HG03432 (cell line): ENCODE measurements around the gene RHO.
A peak's percentile ranks its signal among the peaks of the same experiment; 100 is the strongest.
"Not testable (repeated sequence)": the region's sequence is repeated elsewhere in the genome, so short reads cannot be mapped to it uniquely, and the experiment has no call there.

Experiments
- ATAC-seq: cut with Tn5 transposase; IDR thresholded peaks from one replicate; pipeline ENCODE4 v1.9.1; 2021; ENCODE audit warnings: mild to moderate bottlenecking, moderate library complexity; ENCODE audit not compliant: unreplicated experiment

The RHO gene

GRCh38 chr3:129528589-129529100, at the start of gene RHO:
RHO (plus strand) TSS chr3:129528639; CDS start chr3:129528734, 95 bp downstream.
- ATAC-seq, result no peak

- ATAC-seq, result not testable (repeated sequence)
Measured at GRCh38 chr3:129481225-129481765, 47.1 kb upstream of the RHO start.

GRCh38 chr3:129481766-129482332, 46.6 kb upstream of the RHO start:
- ATAC-seq, result no peak

- ATAC-seq, result no peak
Measured at GRCh38 chr3:129482721-129483120, 45.7 kb upstream of the RHO start.

- no peak for ATAC-seq
Measured at GRCh38 chr3:129483870-129484269, 44.6 kb upstream of the RHO start.

- not testable (repeated sequence) for ATAC-seq
Measured at GRCh38 chr3:129485146-129485545, 43.3 kb upstream of the RHO start.

GRCh38 chr3:129485721-129486663, 42.4 kb upstream of the RHO start:
- ATAC-seq, result no peak

GRCh38 chr3:129486664-129487035, 41.8 kb upstream of the RHO start:
- ATAC-seq, result no peak

GRCh38 chr3:129487183-129487867, 41.1 kb upstream of the RHO start:
- ATAC-seq, result no peak

- ATAC-seq, result not testable (repeated sequence)
Measured at GRCh38 chr3:129487868-129488335, 40.5 kb upstream of the RHO start.

- ATAC-seq, result not testable (repeated sequence)
Measured at GRCh38 chr3:129489258-129489657, 39.2 kb upstream of the RHO start.

- ATAC-seq, result peak; percentile 55
Measured at GRCh38 chr3:129490273-129490675, 38.2 kb upstream of the RHO start.

- not testable (repeated sequence) for ATAC-seq
Measured at GRCh38 chr3:129491077-129491476, 37.4 kb upstream of the RHO start.

- no peak for ATAC-seq
Measured at GRCh38 chr3:129491794-129492193, 36.6 kb upstream of the RHO start.

- no peak for ATAC-seq
Measured at GRCh38 chr3:129492691-129493090, 35.7 kb upstream of the RHO start.

- ATAC-seq, result no peak
Measured at GRCh38 chr3:129493206-129493605, 35.2 kb upstream of the RHO start.

- not testable (repeated sequence) for ATAC-seq
Measured at GRCh38 chr3:129494499-129494898, 33.9 kb upstream of the RHO start.

GRCh38 chr3:129495006-129495639, 33.3 kb upstream of the RHO start:
- not testable (repeated sequence) for ATAC-seq

- ATAC-seq, result not testable (repeated sequence)
Measured at GRCh38 chr3:129497876-129498275, 30.6 kb upstream of the RHO start.
